IMR-90 (cell line): ENCODE results near the gene PITPNM3. TPM values are rescaled to one million over a fixed set of nuclear protein-coding genes. Genes with fewer than 3 reads are reported as not detected.

Source experiments
- ATAC-seq: fragments of 200-7000 bp; cut with Tn5 transposase; 2 replicates; pipeline ENCODE4 v1.9.1; 2020; ENCODE audit warnings: low read depth, mild to moderate bottlenecking, moderate library complexity
- BruUV-seq: library from RNA; stranded (reverse); fragments of 400-500 nt; replicated peaks from 2 replicates; lab custom pipeline; 2021; lab: Mats Ljungman, UMichigan
- CTCF ChIA-PET: fragments of 300-600 bp; formaldehyde crosslinking; extraction: SDS; loops from one replicate; lab custom pipeline; 2021; ENCODE audit warnings: antibody characterized with exemption; lab: Yijun Ruan, JAX
- POLR2A ChIA-PET: fragments of 300-600 bp; sonication (Branson Sonifier 250); formaldehyde crosslinking; loops from one replicate; lab custom pipeline; 2022; ENCODE audit warnings: antibody characterized with exemption; ENCODE audit not compliant: unreplicated experiment; lab: Charles Lee
- DNase-seq: peaks from one replicate; pipeline ENCODE4 v3.0.0; 2013
- H2AFZ ChIP-seq: replicated peaks from 2 replicates; pipeline ENCODE3; 2013; ENCODE audit warnings: low read length, mild to moderate bottlenecking; ENCODE audit not compliant: poor library complexity
- H2AK5ac ChIP-seq: 2 replicates; pipeline ENCODE4 v1.6.1; 2013; ENCODE audit warnings: low read depth, low read length, inconsistent platforms
- H2AK9ac ChIP-seq: replicated peaks from 2 replicates; pipeline ENCODE3; 2013; ENCODE audit warnings: mild to moderate bottlenecking, low read depth, low read length, moderate library complexity; ENCODE audit not compliant: poor library complexity
- H2BK120ac ChIP-seq: 2 replicates; pipeline ENCODE4 v1.6.1; 2013; ENCODE audit warnings: low read depth, low read length, inconsistent platforms
- H2BK15ac ChIP-seq: 3 replicates; pipeline ENCODE4 v1.6.1; 2013; ENCODE audit warnings: low read depth, low read length, inconsistent platforms
- H2BK20ac ChIP-seq: 2 replicates; pipeline ENCODE4 v1.6.1; 2013; ENCODE audit warnings: low read depth, mild to moderate bottlenecking, inconsistent platforms, low read length, moderate library complexity
- H2BK5ac ChIP-seq: 2 replicates; pipeline ENCODE4 v1.6.1; 2013; ENCODE audit warnings: mild to moderate bottlenecking, low read depth, low read length, inconsistent platforms; ENCODE audit not compliant: poor library complexity, severe bottlenecking
- H3K14ac ChIP-seq: replicated peaks from 2 replicates; pipeline ENCODE4 v1.6.1; 2013; ENCODE audit warnings: low read depth, low read length, inconsistent platforms
- H3K18ac ChIP-seq: 2 replicates; pipeline ENCODE4 v1.6.1; 2013; ENCODE audit warnings: low read depth, low read length, control low read depth
- H3K23ac ChIP-seq: 2 replicates; pipeline ENCODE4 v1.6.1; 2013; ENCODE audit warnings: low read depth, low read length, inconsistent platforms
- H3K27ac ChIP-seq: 2 replicates; pipeline ENCODE4 v1.5.1; 2013; ENCODE audit warnings: mild to moderate bottlenecking, control low read depth, low read length; ENCODE audit not compliant: insufficient read depth
- H3K27me3 ChIP-seq: 2 replicates; pipeline ENCODE4 v1.6.1; 2013; ENCODE audit warnings: low read length; ENCODE audit not compliant: control insufficient read depth, insufficient read depth
- H3K36me3 ChIP-seq: 2 replicates; pipeline ENCODE4 v1.6.1; 2013; ENCODE audit warnings: low read length, mixed read lengths; ENCODE audit not compliant: control insufficient read depth, insufficient read depth
- H3K4ac ChIP-seq: 2 replicates; pipeline ENCODE4 v1.6.1; 2013; ENCODE audit warnings: low read depth, low read length, inconsistent platforms
- H3K4me1 ChIP-seq: 2 replicates; pipeline ENCODE4 v1.6.1; 2013; ENCODE audit warnings: low read length, mixed read lengths; ENCODE audit not compliant: control insufficient read depth, insufficient read depth
- H3K4me2 ChIP-seq: 2 replicates; pipeline ENCODE4 v1.6.1; 2013; ENCODE audit warnings: low read depth, mild to moderate bottlenecking, control low read depth, low read length, moderate library complexity
- H3K4me3 ChIP-seq: 2 replicates; pipeline ENCODE4 v1.5.1; 2013; ENCODE audit warnings: low read depth, mild to moderate bottlenecking, control low read depth, low read length, moderate library complexity; ENCODE audit not compliant: insufficient read depth
- H3K56ac ChIP-seq: 2 replicates; pipeline ENCODE4 v1.6.1; 2013; ENCODE audit warnings: low read length, inconsistent platforms; ENCODE audit not compliant: insufficient read depth; ENCODE audit errors: extremely low read depth
- H3K79me1 ChIP-seq, 2 experiments: 2 replicates each; pipeline ENCODE4 v1.6.1; 2013; ENCODE audit warnings: low read length in 2 of 2, inconsistent platforms in 1 of 2, low read depth in 1 of 2
- H3K9ac ChIP-seq: 2 replicates; pipeline ENCODE4 v1.6.1; 2013; ENCODE audit warnings: low read depth, low read length, control low read depth
- H3K9me1 ChIP-seq: 2 replicates; pipeline ENCODE4 v1.6.1; 2013; ENCODE audit warnings: low read length, inconsistent platforms; ENCODE audit not compliant: insufficient read depth
- H3K9me3 ChIP-seq: 2 replicates; pipeline ENCODE4 v1.6.1; 2013; ENCODE audit warnings: low read length; ENCODE audit not compliant: control insufficient read depth, insufficient read depth
- H4K20me1 ChIP-seq: 2 replicates; pipeline ENCODE4 v1.6.1; 2013; ENCODE audit warnings: low read length, inconsistent platforms; ENCODE audit not compliant: insufficient read depth
- H4K5ac ChIP-seq: 2 replicates; pipeline ENCODE4 v1.6.1; 2013; ENCODE audit warnings: mild to moderate bottlenecking, low read depth, low read length, control low read depth
- H4K8ac ChIP-seq, 2 experiments: 2 replicates each; pipeline ENCODE4 v1.6.1; 2013; ENCODE audit warnings: low read depth in 2 of 2, low read length in 2 of 2, control low read depth in 1 of 2, inconsistent platforms in 1 of 2
- H4K91ac ChIP-seq: 2 replicates; pipeline ENCODE4 v1.6.1; 2013; ENCODE audit warnings: low read depth, low read length, inconsistent platforms; ENCODE audit not compliant: insufficient read depth
- BHLHE40 ChIP-seq: fragments of 150-350 bp; IDR thresholded peaks from 2 replicates; pipeline ENCODE4 v1.6.1; 2016; ENCODE audit warnings: mild to moderate bottlenecking, low read depth, low read length
- CEBPB ChIP-seq: IDR thresholded peaks from 2 replicates; pipeline ENCODE4 v1.6.1; 2012; ENCODE audit warnings: low read depth, low read length, improper control_type of control experiment
- CHD1 ChIP-seq: IDR thresholded peaks from 2 replicates; pipeline ENCODE4 v1.6.1; 2012; ENCODE audit warnings: low read depth, low read length, improper control_type of control experiment
- CTCF ChIP-seq: conservative IDR thresholded peaks from 2 replicates; pipeline ENCODE4 v1.5.1; 2012; ENCODE audit warnings: mild to moderate bottlenecking, low read depth, low read length, improper control_type of control experiment
- ELK1 ChIP-seq: fragments of 150-350 bp; IDR thresholded peaks from 2 replicates; pipeline ENCODE4 v1.6.1; 2016; ENCODE audit warnings: low read depth, mild to moderate bottlenecking, low read length, moderate library complexity, borderline replicate concordance
- MAFK ChIP-seq: IDR thresholded peaks from 2 replicates; pipeline ENCODE4 v1.6.1; 2012; ENCODE audit warnings: low read depth, low read length, improper control_type of control experiment
- MAZ ChIP-seq: IDR thresholded peaks from 2 replicates; pipeline ENCODE4 v1.6.1; 2012; ENCODE audit warnings: low read depth, mild to moderate bottlenecking, low read length, improper control_type of control experiment, moderate library complexity, borderline replicate concordance
- MXI1 ChIP-seq: IDR thresholded peaks from 2 replicates; pipeline ENCODE4 v1.6.1; 2012; ENCODE audit warnings: low read depth, mild to moderate bottlenecking, low read length, moderate library complexity, borderline replicate concordance
- NFE2L2 ChIP-seq: fragments of 150-350 bp; IDR thresholded peaks from 2 replicates; pipeline ENCODE4 v1.6.1; 2016; ENCODE audit warnings: low read depth, mild to moderate bottlenecking, low read length
- POLR2A ChIP-seq: IDR thresholded peaks from 2 replicates; pipeline ENCODE4 v1.6.1; 2012; ENCODE audit warnings: mild to moderate bottlenecking, low read depth, low read length
- RAD21 ChIP-seq: IDR thresholded peaks from 2 replicates; pipeline ENCODE4 v1.6.1; 2012; ENCODE audit warnings: low read length, improper control_type of control experiment
- RFX5 ChIP-seq: IDR thresholded peaks from 2 replicates; pipeline ENCODE4 v1.8.0; 2012; ENCODE audit warnings: low read depth, mild to moderate bottlenecking, low read length, moderate library complexity
- SMC3 ChIP-seq: fragments of 150-350 bp; IDR thresholded peaks from 2 replicates; pipeline ENCODE4 v1.6.1; 2016; ENCODE audit warnings: low read depth, mild to moderate bottlenecking, antibody characterized with exemption, low read length, moderate library complexity
- USF2 ChIP-seq: fragments of 150-350 bp; IDR thresholded peaks from 2 replicates; pipeline ENCODE4 v1.6.1; 2017; ENCODE audit warnings: mild to moderate bottlenecking, antibody characterized with exemption, low read length, low read depth
- WGBS, 2 experiments: methylation state at CpG; one replicate each; pipeline versions ENCODE4 v1.1.5 to v1.1.7; 2013; ENCODE audit warnings: missing lambda C conversion rate in 2 of 2; ENCODE audit not compliant: insufficient read length in 1 of 2; ENCODE audit errors: extremely low coverage in 2 of 2; 5-methylcytosine and 5-hydroxymethylcytosine counted together
- dilution Hi-C: fragments of 300-500 bp; cut with HindIII; formaldehyde crosslinking; loops from one replicate; pipeline ENCODE4 v1.14.3; 2018; ENCODE audit warnings: low sequenced_read_pairs; ENCODE audit not compliant: unreplicated experiment
- in situ Hi-C: fragments of 300-500 bp; cut with MboI; formaldehyde crosslinking; loops from 3 replicates; pipeline ENCODE4 v1.14.3; 2019; ENCODE audit warnings: low sequenced_read_pairs, inconsistent platforms, mixed read lengths
- intact Hi-C: fragments of 100-400 bp; cut with micrococcal nuclease; formaldehyde crosslinking; loops from 2 replicates; pipeline ENCODE4 v1.10.0; 2022
- polyA plus RNA-seq, 3 experiments: library from polyadenylated mRNA; depleted of rRNA; stranded (reverse); fragments of >200 nt; gene quantifications; 2 replicates each; pipeline ENCODE4 v1.2.3, GENCODE V29; 2012; ENCODE audit warnings: low replicate concordance in 1 of 3
- total RNA-seq: library from RNA; depleted of rRNA; stranded (reverse); fragments of >200 nt; gene quantifications from 2 replicates; pipeline ENCODE4 v1.2.3, GENCODE V29; 2012

The PITPNM3 gene
- total and polyA plus RNA-seq, 2 of the 4 experiments (the other 2 are of a cell fraction), result 0.54 to 1.7 TPM

- Histone ChIP-seq H3K9me1 (peaks cover 7% of the 10 kb centered on the region; the same call in 1 of the 2 replicates), H3K9me3 (peaks cover 2% of the 10 kb centered on the region; the same call in 1 of the 2 replicates), H3K27me3 (no peaks in the 10 kb centered on the region), H2BK20ac (no peak overlapping the region), H4K8ac (no peak overlapping the region), H4K20me1 (peaks cover 5% of the 10 kb centered on the region; the same call in 1 of the 2 replicates), H3K79me1 (no peaks in the 10 kb centered on the region), H2AFZ (peak overlapping the region; percentile 61), H3K4me1 (peaks cover 13% of the 10 kb centered on the region), H3K18ac (no peak overlapping the region), H2BK15ac (no peak overlapping the region), H2AK5ac (no peak overlapping the region), H3K4ac (no peak overlapping the region), H4K91ac (no peak overlapping the region), H4K5ac (no peak overlapping the region), H3K14ac (no peak overlapping the region), H2BK120ac (no peak overlapping the region), H2AK9ac (peak overlapping the region; percentile 18), H3K23ac (no peak overlapping the region), H3K27ac (no peak overlapping the region), H3K9ac (no peak overlapping the region), H3K4me2 (no peak overlapping the region), H3K56ac (no peak overlapping the region), H2BK5ac (no peak overlapping the region), H3K36me3 (no peaks in the 10 kb centered on the region), H3K4me3 (no peak overlapping the region)
- ATAC-seq (no peak; the same call in 1 of the 2 replicates), DNase-seq (no peak)
- in situ Hi-C loops, result loop anchor here (10.0 kb wide), 1 partner anchor 174 kb away; the partner anchor contains the start of genes KIAA0753 and TXNDC17
- WGBS, 2 experiments, result 80% methylated on average over 1 of the region's 17 CpGs; no CpG with 5 or more reads in 1 of the 2 experiments
- POLR2A ChIA-PET, result no interaction called here
- intact Hi-C loops, result loop anchor here (5.0 kb wide), 2 partner anchors 86 to 121 kb away; partner anchors contain the start of gene PITPNM3
- no TSS peak for BruUV-seq
- dilution Hi-C loops, result no loop called here
- CTCF ChIA-PET, result interaction anchor here (0.6 to 1.3 kb wide), 4 partner anchors 14 to 178 kb away, joined by 3 to 4 read pairs (median 4); no protein-coding TSS in a partner anchor
- no peak for TF ChIP-seq ELK1
- no peak for TF ChIP-seq CEBPB
- no peak for TF ChIP-seq MAZ
- no peak for TF ChIP-seq BHLHE40
- TF ChIP-seq CTCF, result no peak
- no peak for TF ChIP-seq RAD21
- TF ChIP-seq SMC3, result no peak
- no peak for TF ChIP-seq NFE2L2
- no peak for TF ChIP-seq MAFK
- TF ChIP-seq MXI1, result no peak
- TF ChIP-seq POLR2A, result no peak
- TF ChIP-seq RFX5, result no peak
- no peak for TF ChIP-seq CHD1
- no peak for TF ChIP-seq USF2
These were observed 85.4 kb downstream of the PITPNM3 start for GRCh38 chr17:6470751-6471521.
